PFSK-1 (cell line): ENCODE results near the gene PCNX3.

Experiments used
- FOXP2 ChIP-seq: optimal IDR thresholded peaks from 2 replicates; pipeline ENCODE3; 2011; ENCODE audit warnings: borderline replicate concordance, control low read depth, inconsistent platforms; ENCODE audit not compliant: insufficient read depth; ENCODE audit errors: extremely low read length, extremely low read depth
- POLR2AphosphoS5 ChIP-seq: IDR thresholded peaks from 2 replicates; pipeline ENCODE4 v1.6.1; 2012; ENCODE audit warnings: low read depth, mild to moderate bottlenecking, control low read depth, low read length, moderate library complexity
- REST ChIP-seq, 2 experiments: IDR thresholded peaks; 2 replicates each; pipeline versions ENCODE4 v1.6.1 to v1.8.0; 2011 to 2012; ENCODE audit warnings: low read depth in 2 of 2, low read length in 2 of 2, control low read depth in 1 of 2, inconsistent platforms in 1 of 2, mild to moderate bottlenecking in 1 of 2, moderate library complexity in 1 of 2; ENCODE audit not compliant: insufficient read depth in 1 of 2
- SIN3A ChIP-seq: IDR thresholded peaks from 2 replicates; pipeline ENCODE4 v1.6.1; 2012; ENCODE audit warnings: mild to moderate bottlenecking, low read length, moderate library complexity, borderline replicate concordance; ENCODE audit not compliant: insufficient read depth
- TAF1 ChIP-seq: IDR thresholded peaks from 2 replicates; pipeline ENCODE4 v1.6.1; 2012; ENCODE audit warnings: low read length, control low read depth, borderline replicate concordance; ENCODE audit not compliant: insufficient read depth

- TF ChIP-seq TAF1 (no peak), SIN3A (no peak), POLR2AphosphoS5 (no peak), REST (IDR thresholded peaks at IDR 0.05; ENCODE audit: insufficient read depth in 1 of 2, low read depth in 2 of 2, low read length in 2 of 2) (no peak), FOXP2 (no peak)
These were observed 9.5 kb downstream of the PCNX3 start for GRCh38 chr11:65624931-65625627.
